Measurements from ENCODE around the gene LIMA1. TPM values are rescaled to one million over a fixed set of nuclear protein-coding genes. Genes with fewer than 3 reads are reported as not detected.
"Not testable (repeated sequence)": the region's sequence is repeated elsewhere in the genome, so short reads cannot be mapped to it uniquely, and the experiment has no call there.

LIMA1 gene
- total RNA-seq, 4 donors from 2014 or later = 87.7 to 213 (median 152) TPM

- Histone ChIP-seq H3K4me1 (peaks cover 0 to 14% (median 0%) of the 10 kb centered on the region in 4 donors), H3K27me3 (no peaks in the 10 kb centered on the region), H3K4me3 (no peak overlapping the region), H3K9me3 (peaks cover 0 to 4% (median 0%) of the 10 kb centered on the region in 4 donors), H3K27ac (no peak overlapping the region), H3K36me3 (peaks cover 0 to 11% (median 0%) of the 10 kb centered on the region in 3 donors)
- TF ChIP-seq EP300 (IDR thresholded peaks at IDR 0.05) (peak in 1 of 2 donors; percentile 26), POLR2A (IDR thresholded peaks at IDR 0.05) (no peak)
- no peak for DNase-seq (ENCODE audit: low spot score in 2 of 2)
- 32 to 33% methylated on average over 3 of the region's 3 CpGs for WGBS, 2 donors
These were observed 13.7 kb upstream of the LIMA1 start for GRCh38 chr12:50297027-50297426.

GRCh38 chr12:50296554-50296953 is 13.2 kb upstream of the LIMA1 start:
- DNase-seq (ENCODE audit: low spot score in 2 of 2) = no peak
- peak overlapping the region in 1 of 4 donors; percentile 36 for H3K27ac ChIP-seq
- WGBS, 2 donors = 84 to 86% methylated on average over 6 of the region's 6 CpGs

GRCh38 chr12:50291377-50291776 is 8.1 kb upstream of the LIMA1 start:
- TF ChIP-seq POLR2A (IDR thresholded peaks at IDR 0.05) = no peak
- no peak for TF ChIP-seq CTCF (IDR thresholded peaks at IDR 0.05)
- no peak for TF ChIP-seq EP300 (IDR thresholded peaks at IDR 0.05)
- Histone ChIP-seq H3K27ac (no peak overlapping the region), H3K4me1 (no peaks in the 10 kb centered on the region), H3K36me3 (peaks cover 0 to 18% (median 0%) of the 10 kb centered on the region in 3 donors), H3K27me3 (no peaks in the 10 kb centered on the region), H3K4me3 (no peak overlapping the region), H3K9me3 (peaks cover 0 to 10% (median 0%) of the 10 kb centered on the region in 4 donors)
- no peak for DNase-seq (ENCODE audit: low spot score in 2 of 2)
- WGBS, 2 donors = 92 to 95% methylated on average over 1 of the region's 1 CpG

More at GRCh38 chr12:50296554-50296953, 13.2 kb upstream of the LIMA1 start:
- Histone ChIP-seq H3K4me3 (no peak overlapping the region), H3K27me3 (no peaks in the 10 kb centered on the region), H3K4me1 (peaks cover 0 to 14% (median 0%) of the 10 kb centered on the region in 4 donors), H3K36me3 (peaks cover 0 to 11% (median 0%) of the 10 kb centered on the region in 3 donors), H3K9me3 (peaks cover 0 to 9% (median 0%) of the 10 kb centered on the region in 4 donors)
- TF ChIP-seq POLR2A (IDR thresholded peaks at IDR 0.05) (no peak), EP300 (IDR thresholded peaks at IDR 0.05) (no peak), CTCF (IDR thresholded peaks at IDR 0.05) (no peak)

GRCh38 chr12:50290692-50291091 is 7.4 kb upstream of the LIMA1 start:
- not testable (repeated sequence) for H3K4me3 ChIP-seq; H3K27ac ChIP-seq; H3K4me1 ChIP-seq; H3K27me3 ChIP-seq; DNase-seq (ENCODE audit: low spot score in 2 of 2)
- Histone ChIP-seq H3K9me3 (peaks cover 0 to 10% (median 0%) of the 10 kb centered on the region in 4 donors), H3K36me3 (peaks cover 0 to 16% (median 0%) of the 10 kb centered on the region in 3 donors)
- WGBS, 2 donors = 73 to 75% methylated on average over 3 of the region's 3 CpGs

GRCh38 chr12:50287271-50287670 is 4.0 kb upstream of the LIMA1 start:
- DNase-seq (ENCODE audit: low spot score in 2 of 2) = no peak
- peaks cover 0 to 9% (median 0%) of the 10 kb centered on the region in 4 donors for H3K9me3 ChIP-seq
- peaks cover 0 to 7% (median 0%) of the 10 kb centered on the region in 3 donors for H3K36me3 ChIP-seq
- no peak overlapping the region for H3K27ac ChIP-seq
- no peaks in the 10 kb centered on the region for H3K27me3 ChIP-seq
- TF ChIP-seq EP300 (IDR thresholded peaks at IDR 0.05) (no peak), POLR2A (IDR thresholded peaks at IDR 0.05) (no peak), CTCF (IDR thresholded peaks at IDR 0.05) (no peak)
- peaks cover 0 to 19% (median 5%) of the 10 kb centered on the region in 4 donors for H3K4me1 ChIP-seq
- H3K4me3 ChIP-seq = no peak overlapping the region
- 86 to 90% methylated on average over 7 of the region's 7 CpGs for WGBS, 2 donors

- no peak for TF ChIP-seq EP300 (IDR thresholded peaks at IDR 0.05)
- no peak for TF ChIP-seq POLR2A (IDR thresholded peaks at IDR 0.05)
- no peak for TF ChIP-seq CTCF (IDR thresholded peaks at IDR 0.05)
- H3K4me1 ChIP-seq = peaks cover 0 to 28% (median 5%) of the 10 kb centered on the region in 4 donors
- no peaks in the 10 kb centered on the region for H3K36me3 ChIP-seq
- no peak for DNase-seq (ENCODE audit: low spot score in 2 of 2)
- no peak overlapping the region for H3K4me3 ChIP-seq
- H3K9me3 ChIP-seq = no peaks in the 10 kb centered on the region
- no peak overlapping the region for H3K27ac ChIP-seq
- H3K27me3 ChIP-seq = no peaks in the 10 kb centered on the region
- WGBS, 2 donors = 97 to 98% methylated on average over 1 of the region's 1 CpG
These were observed 1.9 kb upstream of the LIMA1 start for GRCh38 chr12:50285253-50285652.
